ENCODE data around the gene SMPDL3B. TPM values are rescaled to one million over a fixed set of nuclear protein-coding genes. Genes with fewer than 3 reads are reported as not detected.
"Not testable (repeated sequence)": the region's sequence is repeated elsewhere in the genome, so short reads cannot be mapped to it uniquely, and the experiment has no call there.

Gene SMPDL3B
- total RNA-seq, 1 donor from 2014 or later = 7.4 TPM

GRCh38 chr1:27994060-27994459 lies 59.3 kb downstream of the SMPDL3B start:
- no peaks in the 10 kb centered on the region for H3K9me3 Mint-ChIP-seq
- TF ChIP-seq CTCF (IDR thresholded peaks at IDR 0.05; ENCODE audit: unreplicated experiment) = no peak
- no peaks in the 10 kb centered on the region for H3K27me3 Mint-ChIP-seq (ENCODE audit: low read depth)
- H3K4me1 Mint-ChIP-seq = no peaks in the 10 kb centered on the region
- peaks cover 30% of the 10 kb centered on the region for H3K36me3 Mint-ChIP-seq
- H3K27ac Mint-ChIP-seq = peak overlapping the region; percentile 32
- no peak for DNase-seq (ENCODE audit: low spot score in 2 of 2, unreplicated experiment in 2 of 2)
- H3K4me3 Mint-ChIP-seq = no peak overlapping the region

GRCh38 chr1:27994526-27994925 lies 59.7 kb downstream of the SMPDL3B start:
- H3K4me3 Mint-ChIP-seq; H3K4me1 Mint-ChIP-seq; H3K27me3 Mint-ChIP-seq (ENCODE audit: low read depth); H3K27ac Mint-ChIP-seq; H3K9me3 Mint-ChIP-seq; DNase-seq (ENCODE audit: low spot score in 2 of 2, unreplicated experiment in 2 of 2): not testable (repeated sequence)
- peaks cover 29% of the 10 kb centered on the region for H3K36me3 Mint-ChIP-seq

GRCh38 chr1:27999055-27999454 lies 64.3 kb downstream of the SMPDL3B start:
- H3K36me3 Mint-ChIP-seq = peaks cover 28% of the 10 kb centered on the region
- H3K27me3 Mint-ChIP-seq (ENCODE audit: low read depth) = no peaks in the 10 kb centered on the region
- no peak for DNase-seq (ENCODE audit: low spot score in 2 of 2, unreplicated experiment in 2 of 2)
- no peak for TF ChIP-seq CTCF (IDR thresholded peaks at IDR 0.05; ENCODE audit: unreplicated experiment)
- no peak overlapping the region for H3K27ac Mint-ChIP-seq
- H3K4me3 Mint-ChIP-seq = no peak overlapping the region
- H3K4me1 Mint-ChIP-seq = no peaks in the 10 kb centered on the region
- H3K9me3 Mint-ChIP-seq = no peaks in the 10 kb centered on the region

GRCh38 chr1:28002600-28002999 lies 67.8 kb downstream of the SMPDL3B start:
- no peaks in the 10 kb centered on the region for H3K9me3 Mint-ChIP-seq
- no peak overlapping the region for H3K4me3 Mint-ChIP-seq
- no peaks in the 10 kb centered on the region for H3K27me3 Mint-ChIP-seq (ENCODE audit: low read depth)
- no peaks in the 10 kb centered on the region for H3K4me1 Mint-ChIP-seq
- H3K27ac Mint-ChIP-seq = no peak overlapping the region
- TF ChIP-seq CTCF (IDR thresholded peaks at IDR 0.05; ENCODE audit: unreplicated experiment) = no peak
- DNase-seq (ENCODE audit: low spot score in 2 of 2, unreplicated experiment in 2 of 2) = no peak
- peaks cover 24% of the 10 kb centered on the region for H3K36me3 Mint-ChIP-seq

- not testable (repeated sequence) for H3K4me1 Mint-ChIP-seq; H3K9me3 Mint-ChIP-seq; H3K27me3 Mint-ChIP-seq (ENCODE audit: low read depth); H3K27ac Mint-ChIP-seq; H3K4me3 Mint-ChIP-seq; DNase-seq (ENCODE audit: low spot score in 2 of 2, unreplicated experiment in 2 of 2)
- H3K36me3 Mint-ChIP-seq = peaks cover 25% of the 10 kb centered on the region
These were observed 68.3 kb downstream of the SMPDL3B start for GRCh38 chr1:28003117-28003516.

Other genes starting within 250 kb of the SMPDL3B start
- gene FAM76A, start 209.0 kb upstream of the SMPDL3B start, total RNA-seq = 12.0 to 12.4 TPM (median 12.4 TPM) in 3 replicates
- gene STX12, start 161.8 kb upstream of the SMPDL3B start, total RNA-seq = 25.0 to 26.8 TPM (median 26.1 TPM) in 3 replicates
- 42.9 to 45.7 TPM (median 43.5 TPM) in 3 replicates for gene PPP1R8, start 104.2 kb upstream of the SMPDL3B start, total RNA-seq
- gene THEMIS2, start 62.5 kb upstream of the SMPDL3B start, total RNA-seq = 0.63 to 0.97 TPM (median 0.86 TPM) in 3 replicates
- gene RPA2, start 20.4 kb upstream of the SMPDL3B start, total RNA-seq = 23.1 to 25.8 TPM (median 23.4 TPM) in 3 replicates
- gene XKR8, start 25.0 kb downstream of the SMPDL3B start, total RNA-seq = 13.8 to 14.5 TPM (median 14.4 TPM) in 3 replicates
- 28.3 to 30.2 TPM (median 29.3 TPM) in 3 replicates for gene EYA3, start 153.6 kb downstream of the SMPDL3B start, total RNA-seq
- gene PTAFR, start 241.7 kb downstream of the SMPDL3B start, total RNA-seq = 0.18 to 0.43 TPM (median 0.18 TPM) in 3 replicates